ENCODE results near the gene DOK3. TPM values are rescaled to one million over a fixed set of nuclear protein-coding genes. Genes with fewer than 3 reads are reported as not detected.

The DOK3 gene
- total and polyA plus RNA-seq, 10 donors: 69.9 to 231 (median 142) TPM

- H3K4me3 ChIP-seq: no peak overlapping the region
- TF ChIP-seq POLR2AphosphoS5 (IDR thresholded peaks at IDR 0.05) (peak in 1 of 3 donors; percentile 38), POLR2A (IDR thresholded peaks at IDR 0.05) (no peak)
- TF ChIP-seq, protein P1, sequence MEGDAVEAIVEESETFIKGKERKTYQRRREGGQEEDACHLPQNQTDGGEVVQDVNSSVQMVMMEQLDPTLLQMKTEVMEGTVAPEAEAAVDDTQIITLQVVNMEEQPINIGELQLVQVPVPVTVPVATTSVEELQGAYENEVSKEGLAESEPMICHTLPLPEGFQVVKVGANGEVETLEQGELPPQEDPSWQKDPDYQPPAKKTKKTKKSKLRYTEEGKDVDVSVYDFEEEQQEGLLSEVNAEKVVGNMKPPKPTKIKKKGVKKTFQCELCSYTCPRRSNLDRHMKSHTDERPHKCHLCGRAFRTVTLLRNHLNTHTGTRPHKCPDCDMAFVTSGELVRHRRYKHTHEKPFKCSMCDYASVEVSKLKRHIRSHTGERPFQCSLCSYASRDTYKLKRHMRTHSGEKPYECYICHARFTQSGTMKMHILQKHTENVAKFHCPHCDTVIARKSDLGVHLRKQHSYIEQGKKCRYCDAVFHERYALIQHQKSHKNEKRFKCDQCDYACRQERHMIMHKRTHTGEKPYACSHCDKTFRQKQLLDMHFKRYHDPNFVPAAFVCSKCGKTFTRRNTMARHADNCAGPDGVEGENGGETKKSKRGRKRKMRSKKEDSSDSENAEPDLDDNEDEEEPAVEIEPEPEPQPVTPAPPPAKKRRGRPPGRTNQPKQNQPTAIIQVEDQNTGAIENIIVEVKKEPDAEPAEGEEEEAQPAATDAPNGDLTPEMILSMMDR (IDR thresholded peaks at IDR 0.05 in 8 of 11, conservative IDR thresholded peaks at IDR 0.05 in 3 of 11): no peak
- intact Hi-C loops (cut with DNase I; ENCODE audit: low total_unique reads): no loop called here
- no peaks in the 10 kb centered on the region for H3K9me3 ChIP-seq
- DNase-seq: peak; percentile 63
- H3K36me3 ChIP-seq: peaks cover 0 to 83% (median 41%) of the 10 kb centered on the region in 6 donors
- no peaks in the 10 kb centered on the region for H3K27me3 ChIP-seq (replicated peaks in 1 of 7)
- H3K27ac ChIP-seq: no peak overlapping the region
- H3K4me1 ChIP-seq: peaks cover 9 to 19% (median 13%) of the 10 kb centered on the region in 6 donors
- WGBS, 5 donors: 89 to 95% (median 92%) methylated on average over 22 of the region's 22 CpGs
Measured at GRCh38 chr5:177483994-177484901, 25.4 kb downstream of the DOK3 start.

GRCh38 chr5:177483042-177483441 lies 26.6 kb downstream of the DOK3 start:
- TF ChIP-seq POLR2AphosphoS5 (IDR thresholded peaks at IDR 0.05) (no peak), POLR2A (IDR thresholded peaks at IDR 0.05) (no peak)
- TF ChIP-seq, protein P1 (IDR thresholded peaks at IDR 0.05 in 8 of 11, conservative IDR thresholded peaks at IDR 0.05 in 3 of 11): no peak
- peak; percentile 35 for DNase-seq
- H3K4me1 ChIP-seq: peaks cover 16 to 30% (median 25%) of the 10 kb centered on the region in 6 donors
- H3K27ac ChIP-seq: no peak overlapping the region
- intact Hi-C loops (cut with DNase I; ENCODE audit: low total_unique reads): no loop called here
- peaks cover 0 to 71% (median 29%) of the 10 kb centered on the region in 6 donors for H3K36me3 ChIP-seq
- no peaks in the 10 kb centered on the region for H3K27me3 ChIP-seq (replicated peaks in 1 of 7)
- no peaks in the 10 kb centered on the region for H3K9me3 ChIP-seq
- 94 to 97% (median 95%) methylated on average over 9 of the region's 9 CpGs for WGBS, 5 donors
- H3K4me3 ChIP-seq: no peak overlapping the region

GRCh38 chr5:177482359-177482795 lies 27.2 kb downstream of the DOK3 start:
- Histone ChIP-seq H3K36me3 (peaks cover 0 to 64% (median 22%) of the 10 kb centered on the region in 6 donors), H3K4me1 (peaks cover 16 to 37% (median 29%) of the 10 kb centered on the region in 6 donors), H3K4me3 (no peak overlapping the region), H3K9me3 (no peaks in the 10 kb centered on the region), H3K27ac (no peak overlapping the region), H3K27me3 (replicated peaks in 1 of 7) (no peaks in the 10 kb centered on the region)
- peak; percentile 54 for DNase-seq
- 90 to 98% (median 94%) methylated on average over 10 of the region's 10 CpGs for WGBS, 5 donors
- TF ChIP-seq POLR2A (IDR thresholded peaks at IDR 0.05): no peak
- TF ChIP-seq, protein P1 (IDR thresholded peaks at IDR 0.05 in 8 of 11, conservative IDR thresholded peaks at IDR 0.05 in 3 of 11): no peak
- no peak for TF ChIP-seq POLR2AphosphoS5 (IDR thresholded peaks at IDR 0.05)
- intact Hi-C loops (cut with DNase I; ENCODE audit: low total_unique reads): no loop called here

- H3K9me3 ChIP-seq: no peaks in the 10 kb centered on the region
- no peak for DNase-seq
- H3K36me3 ChIP-seq: peaks cover 0 to 38% (median 8%) of the 10 kb centered on the region in 6 donors
- peak overlapping the region in 7 of 8 donors; percentile 24 to 75 (median 52) for H3K27ac ChIP-seq
- TF ChIP-seq POLR2A (IDR thresholded peaks at IDR 0.05): no peak
- peak in 2 of 3 donors; percentile 6 to 18 for TF ChIP-seq POLR2AphosphoS5 (IDR thresholded peaks at IDR 0.05)
- TF ChIP-seq, protein P1 (IDR thresholded peaks at IDR 0.05 in 8 of 11, conservative IDR thresholded peaks at IDR 0.05 in 3 of 11): no peak
- H3K4me3 ChIP-seq: no peak overlapping the region
- H3K27me3 ChIP-seq (replicated peaks in 1 of 7): peaks cover 0 to under 1% (median 0%) of the 10 kb centered on the region in 7 donors
- H3K4me1 ChIP-seq: peaks cover 16 to 62% (median 52%) of the 10 kb centered on the region in 6 donors
- 42 to 57% (median 50%) methylated on average over 14 of the region's 14 CpGs for WGBS, 5 donors
- intact Hi-C loops (cut with DNase I; ENCODE audit: low total_unique reads): no loop called here
Measured at GRCh38 chr5:177479774-177480173, 29.9 kb downstream of the DOK3 start.
